Bronchial epithelial cell (primary cell): ENCODE results near the gene BCL11B. TPM values are rescaled to one million over a fixed set of nuclear protein-coding genes. Genes with fewer than 3 reads are reported as not detected.

Experiments
- DNase-seq: peaks from one replicate; pipeline ENCODE4 v3.0.0-alpha.2; 2010; ENCODE audit warnings: low read depth
- FAIRE-seq: peaks from 2 replicates; lab custom pipeline; 2011; peaks lifted over from hg19 to GRCh38; lab: Jason Lieb, UNC
- H3K27me3 ChIP-seq: 2 replicates; pipeline ENCODE4 v1.5.1; 2011; ENCODE audit warnings: low read length; ENCODE audit not compliant: control insufficient read depth, insufficient read depth
- H3K36me3 ChIP-seq: 2 replicates; pipeline ENCODE4 v1.5.1; 2011; ENCODE audit warnings: low read length; ENCODE audit not compliant: control insufficient read depth, insufficient read depth
- H3K4me3 ChIP-seq: 2 replicates; pipeline ENCODE4 v1.5.1; 2011; ENCODE audit warnings: mild to moderate bottlenecking, low read depth, low read length, control low read depth
- CTCF ChIP-seq: IDR thresholded peaks from 2 replicates; pipeline ENCODE4 v1.5.1; 2011; ENCODE audit warnings: mild to moderate bottlenecking, moderate library complexity, low read length, control low read depth, inconsistent platforms; ENCODE audit not compliant: insufficient read depth, severe bottlenecking
- total RNA-seq: library from RNA; depleted of rRNA; stranded (reverse); fragments of >200 nt; gene quantifications from 2 replicates; pipeline ENCODE4 v1.2.1, GENCODE V29; 2014

Gene BCL11B
- total RNA-seq, 1 donor from 2014 or later: 5.3 TPM

GRCh38 chr14:99247101-99247729 lies 24.8 kb downstream of the BCL11B start:
- H3K36me3 ChIP-seq: peaks cover 3% of the 10 kb centered on the region
- peaks cover 2% of the 10 kb centered on the region for H3K27me3 ChIP-seq
- no peak for FAIRE-seq
- DNase-seq: no peak
- H3K4me3 ChIP-seq: no peak overlapping the region
- TF ChIP-seq CTCF: no peak

- Histone ChIP-seq H3K27me3 (peaks cover 2% of the 10 kb centered on the region), H3K36me3 (peaks cover 3% of the 10 kb centered on the region), H3K4me3 (peak overlapping the region; percentile 48)
- no peak for DNase-seq
- no peak for FAIRE-seq
- no peak for TF ChIP-seq CTCF
These were observed 25.4 kb downstream of the BCL11B start for GRCh38 chr14:99246536-99247097.

- Histone ChIP-seq H3K27me3 (peaks cover 2% of the 10 kb centered on the region), H3K4me3 (peak overlapping the region; percentile 48), H3K36me3 (peaks cover 3% of the 10 kb centered on the region)
- TF ChIP-seq CTCF: no peak
- no peak for DNase-seq
- no peak for FAIRE-seq
These were observed 26.2 kb downstream of the BCL11B start for GRCh38 chr14:99245564-99246511.

- FAIRE-seq (no peak), DNase-seq (peak; percentile 29)
- no peak for TF ChIP-seq CTCF
- H3K36me3 ChIP-seq: peaks cover 3% of the 10 kb centered on the region
- H3K27me3 ChIP-seq: peaks cover 2% of the 10 kb centered on the region
- H3K4me3 ChIP-seq: peak overlapping the region; percentile 48
These were observed 26.9 kb downstream of the BCL11B start for GRCh38 chr14:99244941-99245563.

- peaks cover 2% of the 10 kb centered on the region for H3K27me3 ChIP-seq
- peaks cover 3% of the 10 kb centered on the region for H3K36me3 ChIP-seq
- no peak for TF ChIP-seq CTCF
- FAIRE-seq (no peak), DNase-seq (peak; percentile 50)
- no peak overlapping the region for H3K4me3 ChIP-seq
These were observed 27.6 kb downstream of the BCL11B start for GRCh38 chr14:99244367-99244901.
